GM19324 (cell line): Measurements from ENCODE around the gene PPFIA4.

Experiments
- ATAC-seq: cut with Tn5 transposase; IDR thresholded peaks from one replicate; pipeline ENCODE4 v1.9.1; 2021; ENCODE audit warnings: mild to moderate bottlenecking, moderate library complexity; ENCODE audit not compliant: unreplicated experiment, low FRiP score

The PPFIA4 gene

DNA sequence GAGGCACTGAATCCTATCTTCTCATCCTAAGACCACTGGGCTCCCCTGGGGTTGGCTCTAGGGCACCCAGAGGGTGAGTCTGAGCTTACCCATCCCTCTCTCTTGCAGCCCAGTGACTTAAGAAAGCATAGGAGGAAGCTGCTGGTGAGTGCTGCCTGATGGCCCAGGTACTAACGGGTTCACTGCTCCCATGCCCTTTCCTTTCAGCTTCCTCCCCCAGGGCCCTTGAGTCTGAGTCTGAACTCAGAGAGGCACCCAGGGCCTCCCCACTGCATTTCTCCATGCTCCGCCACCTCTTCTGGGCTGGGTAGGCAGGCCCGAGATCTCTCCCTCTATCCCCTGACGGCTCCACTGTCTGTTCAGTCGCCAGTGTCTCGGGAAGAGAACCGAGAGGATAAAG is 29.7 kb downstream of the PPFIA4 start:
- ATAC-seq, result no peak

DNA sequence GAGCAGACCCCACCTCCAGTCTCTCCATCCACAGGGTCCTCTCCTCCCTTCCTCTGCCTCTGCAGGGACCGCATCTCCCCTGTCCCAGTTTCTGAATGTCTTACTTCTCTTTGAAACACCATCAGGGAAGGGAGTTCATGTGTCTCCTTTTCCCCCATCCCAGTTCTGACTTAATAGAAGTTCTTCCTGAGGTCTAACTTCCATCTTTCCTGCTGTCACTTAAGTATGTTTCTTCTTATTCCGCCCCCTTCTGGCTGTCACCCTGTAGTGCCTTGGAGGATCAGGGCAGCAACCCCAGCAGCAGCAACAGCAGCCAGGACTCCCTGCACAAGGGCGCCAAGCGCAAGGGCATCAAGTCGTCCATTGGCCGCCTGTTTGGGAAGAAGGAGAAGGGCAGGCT is 30.2 kb downstream of the PPFIA4 start:
- ATAC-seq, result no peak

- no peak for ATAC-seq
Observed at GRCh38 chr1:203057911-203058675, 31.8 kb downstream of the PPFIA4 start.

GRCh38 chr1:203058676-203058935 is 32.3 kb downstream of the PPFIA4 start:
- no peak for ATAC-seq

DNA sequence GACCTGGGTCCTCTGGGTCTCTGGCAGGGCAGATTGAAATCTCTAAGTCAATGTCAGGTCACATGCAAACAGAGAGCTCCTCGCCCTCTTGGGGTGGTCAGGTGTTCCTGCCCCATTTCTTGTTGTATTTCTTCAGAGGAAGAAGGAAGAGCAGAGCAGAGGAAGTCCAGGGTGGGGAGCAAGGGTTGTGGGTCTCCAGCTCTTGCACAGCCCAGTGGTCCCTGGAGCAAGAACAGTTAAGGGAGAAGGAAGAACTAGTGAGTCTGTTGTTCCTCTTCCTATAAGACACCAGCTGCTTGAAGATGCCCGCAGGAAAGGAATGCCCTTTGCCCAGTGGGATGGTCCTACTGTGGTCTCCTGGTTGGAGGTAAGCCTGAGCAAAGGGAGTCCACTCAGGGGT is 33.2 kb downstream of the PPFIA4 start:
- ATAC-seq, result no peak

GRCh38 chr1:203060115-203060514 is 33.8 kb downstream of the PPFIA4 start:
- ATAC-seq, result no peak

GRCh38 chr1:203063287-203063686 is 37.0 kb downstream of the PPFIA4 start:
- no peak for ATAC-seq

- no peak for ATAC-seq
Observed at GRCh38 chr1:203065191-203065590, 38.9 kb downstream of the PPFIA4 start.

GRCh38 chr1:203065986-203066385 is 39.7 kb downstream of the PPFIA4 start:
- ATAC-seq, result no peak

DNA sequence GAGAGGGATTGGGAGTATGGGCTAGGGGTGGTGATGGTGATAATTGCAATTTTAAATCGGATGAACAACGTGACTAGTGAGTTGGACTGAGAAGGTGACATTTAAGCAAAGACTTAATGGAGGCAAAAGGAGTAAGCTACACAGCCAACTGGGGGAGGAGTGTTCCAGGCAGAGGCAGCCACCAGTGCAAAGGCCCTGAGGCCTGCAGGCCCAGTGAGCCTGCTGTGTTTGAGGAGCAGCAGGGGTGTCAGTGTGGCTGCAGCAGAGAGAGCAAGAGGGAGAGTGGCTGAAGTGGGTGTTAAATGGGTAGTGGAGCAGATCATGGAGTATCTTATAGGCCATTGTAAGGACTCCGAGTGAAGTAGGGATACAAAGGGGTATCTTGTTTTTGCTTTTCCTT is 40.7 kb downstream of the PPFIA4 start:
- ATAC-seq, result no peak

DNA sequence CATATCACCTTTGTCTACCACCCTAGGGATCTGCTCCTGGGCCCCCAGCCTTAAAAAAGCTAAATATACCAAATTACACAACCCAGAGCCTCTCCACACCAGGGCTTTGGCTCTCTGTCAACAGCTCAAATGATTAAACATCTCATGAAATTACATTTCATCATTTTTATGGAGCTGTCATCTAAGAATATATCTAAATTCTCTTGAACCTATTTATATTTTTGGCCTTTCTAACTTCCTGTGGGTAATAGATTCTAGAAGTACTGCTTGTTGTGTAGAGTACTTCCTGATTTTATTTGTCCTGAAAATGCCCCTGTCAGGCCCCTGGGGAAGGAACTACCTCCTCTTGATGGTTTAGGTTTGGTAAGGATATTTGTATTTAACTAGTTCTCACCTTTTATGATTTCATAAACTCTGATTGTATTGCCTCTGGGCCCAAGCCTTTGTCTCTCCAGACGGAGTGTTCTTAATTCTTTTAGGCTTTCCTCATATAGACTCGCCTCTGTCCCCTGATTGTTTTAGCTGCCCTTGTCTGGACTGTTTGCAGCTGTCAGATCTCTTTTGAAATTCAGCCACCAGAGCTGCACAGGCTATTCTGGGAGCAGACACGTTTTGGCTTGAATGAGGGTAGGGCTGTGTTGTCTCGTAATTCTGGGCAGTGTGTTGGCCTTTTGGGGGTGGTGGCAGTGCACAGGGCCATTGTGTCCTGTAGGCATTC is 42.9 kb downstream of the PPFIA4 start:
- no peak for ATAC-seq

- ATAC-seq, result no peak
Observed at GRCh38 chr1:203072002-203072602, 45.8 kb downstream of the PPFIA4 start.

- no peak for ATAC-seq
Observed at GRCh38 chr1:203072911-203073310, 46.6 kb downstream of the PPFIA4 start.

- ATAC-seq, result no peak
Observed at GRCh38 chr1:203073469-203073868, 47.2 kb downstream of the PPFIA4 start.

DNA sequence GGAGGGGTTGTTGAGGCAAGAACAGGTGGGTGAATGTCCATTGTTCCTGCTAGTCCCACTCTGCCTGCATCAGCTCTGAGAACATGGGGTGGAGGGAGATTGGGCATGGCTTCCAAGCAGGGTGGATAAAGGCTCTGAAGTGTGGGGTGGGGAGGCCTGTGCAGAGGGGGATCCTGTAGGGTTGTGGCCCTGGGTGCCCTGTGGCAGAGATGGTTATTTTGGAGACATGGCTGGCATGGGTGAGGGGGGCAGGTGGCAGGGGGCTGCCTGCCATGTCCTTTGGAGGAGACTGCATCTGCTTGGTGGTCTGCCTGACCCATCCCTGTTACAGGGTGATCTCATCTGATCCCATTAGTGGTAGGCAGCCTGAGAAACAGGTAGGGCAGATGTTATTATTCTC is 48.3 kb downstream of the PPFIA4 start:
- no peak for ATAC-seq

DNA sequence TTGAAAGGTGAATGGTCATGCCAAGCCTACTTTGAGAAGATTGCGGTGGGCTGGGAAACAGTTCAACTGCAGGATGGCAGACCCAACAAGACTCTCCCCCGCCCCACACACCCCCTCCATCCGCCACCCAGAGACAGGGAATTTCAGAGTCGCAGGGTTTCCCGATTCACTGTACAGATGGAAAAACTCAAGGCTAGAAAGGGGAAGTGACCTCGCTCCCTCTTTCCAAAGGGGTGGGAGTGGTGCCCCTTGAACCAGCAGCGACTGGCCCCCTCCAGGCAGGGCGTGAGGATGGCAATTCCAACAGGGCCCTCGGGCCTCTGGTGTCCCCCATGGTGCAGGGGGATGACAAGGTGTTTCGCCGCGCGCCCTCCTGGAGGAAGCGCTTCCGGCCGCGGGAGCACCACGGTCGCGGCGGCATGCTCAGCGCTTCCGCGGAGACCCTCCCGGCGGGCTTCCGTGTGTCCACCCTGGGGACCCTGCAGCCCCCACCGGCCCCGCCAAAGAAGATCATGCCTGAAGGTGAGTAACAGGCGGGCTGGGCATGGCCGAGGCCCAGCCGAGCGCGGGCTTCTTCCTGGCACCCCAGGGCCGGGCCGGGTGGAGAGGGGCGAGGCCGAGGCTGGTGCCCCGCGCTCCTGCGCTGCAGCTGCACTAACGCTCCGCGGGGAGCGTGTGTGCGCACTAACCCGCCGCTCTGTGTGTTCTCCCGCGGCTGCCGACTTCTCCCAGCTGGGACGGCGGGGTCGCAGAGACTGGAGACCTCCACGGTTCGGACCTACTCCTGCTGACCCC is 49.1 kb downstream of the PPFIA4 start:
- ATAC-seq, result no peak

GRCh38 chr1:203076031-203076511 is 49.8 kb downstream of the PPFIA4 start:
- no peak for ATAC-seq

DNA sequence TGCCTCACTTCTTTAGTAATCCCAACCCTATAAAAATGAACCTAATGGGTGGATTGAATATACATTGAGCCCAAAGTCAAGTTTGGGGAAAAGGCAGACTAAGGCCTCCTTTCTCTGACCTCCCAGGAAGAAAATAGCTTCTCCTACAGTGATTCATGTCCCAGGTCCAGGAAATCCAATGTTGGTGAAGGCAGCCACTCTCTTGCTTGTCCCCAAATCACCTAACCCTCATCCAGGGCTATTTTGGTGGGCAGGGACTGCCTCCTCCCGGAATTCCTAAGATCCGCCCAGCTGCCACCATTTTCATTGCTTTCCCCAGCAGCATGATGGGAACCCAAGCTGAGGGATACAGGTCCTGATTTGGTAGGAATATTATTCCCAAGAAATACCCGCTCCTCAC is 51.1 kb downstream of the PPFIA4 start:
- no peak for ATAC-seq

- no peak for ATAC-seq
Observed at GRCh38 chr1:203077956-203078355, 51.7 kb downstream of the PPFIA4 start.

DNA sequence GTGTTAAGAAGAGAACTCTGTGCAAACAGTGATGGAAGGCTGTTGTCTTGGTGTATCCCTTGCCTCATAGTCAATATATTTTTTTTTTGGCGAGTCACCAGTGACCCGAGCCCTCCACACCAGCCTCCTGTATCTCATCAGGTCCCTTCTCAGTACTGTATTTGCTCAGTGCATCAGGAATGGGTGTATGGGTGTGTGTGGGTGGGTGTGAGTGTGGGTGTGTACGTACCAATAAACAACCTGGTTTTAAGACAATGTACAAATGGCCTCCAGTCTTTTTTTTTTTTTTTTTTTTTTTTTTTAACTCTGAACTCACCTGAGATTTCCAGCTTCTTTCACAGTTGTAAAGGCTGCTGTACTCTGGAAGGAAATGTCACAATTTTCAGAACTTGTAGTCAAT is 52.2 kb downstream of the PPFIA4 start:
- ATAC-seq, result no peak

DNA sequence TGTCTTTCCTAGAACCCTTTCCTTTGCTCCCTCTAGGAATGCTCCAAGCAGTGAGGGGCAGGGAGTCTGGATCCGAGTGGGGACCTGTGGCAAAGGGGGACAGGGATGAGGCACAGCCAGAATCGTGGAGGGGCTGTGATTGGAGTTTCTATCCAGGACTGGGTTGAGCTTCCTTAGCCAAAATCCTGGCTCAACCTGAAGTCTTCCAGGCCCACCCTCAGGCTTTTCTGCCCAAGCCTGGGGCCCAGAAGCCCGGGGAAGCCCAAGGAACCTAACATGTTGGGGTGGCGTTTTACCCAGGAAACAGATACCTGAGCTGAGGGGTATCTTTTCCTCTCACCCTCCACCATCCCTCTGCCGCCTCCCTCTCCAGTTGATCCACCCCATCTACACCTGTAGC is 54.2 kb downstream of the PPFIA4 start:
- ATAC-seq, result no peak
